Measurements from ENCODE around the gene CELF2.

The CELF2 gene

DNA sequence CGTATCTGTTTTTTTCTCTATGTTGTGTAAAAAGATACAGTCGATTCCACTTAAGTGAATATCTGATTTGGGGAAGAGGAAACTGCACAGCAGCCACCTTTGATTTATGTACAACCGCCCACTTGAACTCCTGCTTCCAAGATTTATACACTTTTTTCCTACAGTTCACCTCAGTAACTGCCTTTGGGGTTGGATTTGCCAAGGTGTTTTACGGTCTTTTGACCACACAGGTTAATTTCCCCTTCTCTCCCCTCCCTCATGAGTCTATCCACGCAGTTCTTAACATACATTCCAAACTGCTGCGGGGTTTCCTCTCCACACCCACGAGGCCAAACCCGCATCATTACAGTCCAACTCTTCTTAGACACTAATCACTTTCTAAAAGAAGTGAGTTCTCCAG, 316.8 kb downstream of the CELF2 start:
- Histone ChIP-seq H3K4me1 (ENCODE audit: control insufficient read depth, insufficient read depth, low read length) (no peaks in the 10 kb centered on the region), H3K27ac (ENCODE audit: extremely low read depth, low read depth, low read length) (no peak overlapping the region), H3K9me3 (ENCODE audit: control insufficient read depth, insufficient read depth, low read depth, low read length) (no peaks in the 10 kb centered on the region), H3K4me3 (ENCODE audit: low read depth, low read length) (no peak overlapping the region), H3K36me3 (ENCODE audit: control insufficient read depth in 2 of 2, insufficient read depth in 1 of 2, low read length in 2 of 2) (no peaks in the 10 kb centered on the region)
- POLR2A ChIA-PET = no interaction called here
- CTCF ChIA-PET = interaction anchor here (1.0 kb wide), 1 partner anchor 11 kb away, joined by 3 read pairs; no protein-coding TSS in a partner anchor
- 0 out of 2 replicates have a peak, but pooled peaks have one; percentile 8 for TF ChIP-seq ZFHX2 (tag by site-specific recombination; conservative IDR thresholded peaks at IDR 0.05)
- TF ChIP-seq ZNF157 (tag by site-specific recombination; IDR thresholded peaks at IDR 0.05) = no peak

DNA sequence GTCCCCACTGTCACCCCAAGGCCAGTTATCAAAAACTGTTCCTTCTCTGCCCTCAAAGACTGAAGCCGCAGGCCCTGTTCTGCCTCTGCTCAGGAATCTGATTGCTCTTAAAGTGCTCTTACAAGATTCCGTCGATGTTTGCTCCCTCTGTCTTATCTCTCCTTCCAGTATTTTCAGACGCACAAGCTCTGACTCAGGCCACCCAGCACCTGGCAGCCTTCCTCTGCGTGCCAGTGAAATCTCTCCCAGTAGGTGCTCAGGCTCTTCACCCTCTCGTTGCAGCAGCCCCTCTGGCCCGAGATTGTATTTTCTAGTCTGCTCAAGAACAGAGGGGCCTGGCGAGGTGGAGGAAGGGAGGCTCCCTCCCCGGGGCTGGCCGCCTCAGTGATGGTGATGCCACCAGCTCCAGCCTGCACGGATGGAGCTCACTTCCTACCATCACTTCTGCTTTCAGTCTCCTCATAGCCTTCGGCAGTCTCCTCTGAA, 317.5 kb downstream of the CELF2 start:
- H3K4me1 ChIP-seq (ENCODE audit: control insufficient read depth, insufficient read depth, low read length) = no peaks in the 10 kb centered on the region
- TF ChIP-seq, protein P1, sequence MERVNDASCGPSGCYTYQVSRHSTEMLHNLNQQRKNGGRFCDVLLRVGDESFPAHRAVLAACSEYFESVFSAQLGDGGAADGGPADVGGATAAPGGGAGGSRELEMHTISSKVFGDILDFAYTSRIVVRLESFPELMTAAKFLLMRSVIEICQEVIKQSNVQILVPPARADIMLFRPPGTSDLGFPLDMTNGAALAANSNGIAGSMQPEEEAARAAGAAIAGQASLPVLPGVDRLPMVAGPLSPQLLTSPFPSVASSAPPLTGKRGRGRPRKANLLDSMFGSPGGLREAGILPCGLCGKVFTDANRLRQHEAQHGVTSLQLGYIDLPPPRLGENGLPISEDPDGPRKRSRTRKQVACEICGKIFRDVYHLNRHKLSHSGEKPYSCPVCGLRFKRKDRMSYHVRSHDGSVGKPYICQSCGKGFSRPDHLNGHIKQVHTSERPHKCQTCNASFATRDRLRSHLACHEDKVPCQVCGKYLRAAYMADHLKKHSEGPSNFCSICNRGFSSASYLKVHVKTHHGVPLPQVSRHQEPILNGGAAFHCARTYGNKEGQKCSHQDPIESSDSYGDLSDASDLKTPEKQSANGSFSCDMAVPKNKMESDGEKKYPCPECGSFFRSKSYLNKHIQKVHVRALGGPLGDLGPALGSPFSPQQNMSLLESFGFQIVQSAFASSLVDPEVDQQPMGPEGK (tag by site-specific recombination; IDR thresholded peaks at IDR 0.05) = no peak
- TF ChIP-seq WT1 (tag by site-specific recombination; IDR thresholded peaks at IDR 0.05) = no peak
- TF ChIP-seq ZNF324 (tag by site-specific recombination; IDR thresholded peaks at IDR 0.05) = no peak
- TF ChIP-seq ZNF610 (tag by site-specific recombination; IDR thresholded peaks at IDR 0.05; ENCODE audit: borderline replicate concordance) = no peak
- TF ChIP-seq ZNF157 (tag by site-specific recombination; IDR thresholded peaks at IDR 0.05) = no peak

DNA sequence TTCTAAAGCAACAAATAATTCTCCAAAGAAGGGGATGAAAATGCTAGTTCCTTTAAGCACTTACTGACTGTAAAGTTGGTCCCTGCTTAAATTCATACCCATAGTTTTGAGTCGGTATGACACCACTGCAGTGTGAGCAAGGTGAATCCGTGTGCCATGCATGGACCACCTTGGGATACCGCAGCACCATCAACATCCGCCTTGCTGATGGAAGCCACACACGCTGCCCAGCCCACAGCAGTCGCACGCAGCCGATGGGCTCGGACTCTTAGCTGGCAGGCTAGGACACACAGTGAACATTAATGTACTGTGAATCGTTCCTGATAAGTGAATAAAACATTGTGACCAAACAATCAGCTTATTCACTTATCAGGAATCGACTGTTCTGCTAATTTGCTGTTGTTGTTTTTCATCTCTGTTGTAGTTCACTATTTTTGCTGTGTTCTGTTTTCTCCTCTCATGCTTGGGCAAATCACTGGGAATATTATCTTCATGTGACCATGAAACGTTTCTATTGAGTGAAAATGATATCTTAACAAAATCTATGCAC, 318.3 kb downstream of the CELF2 start:
- POLR2A ChIA-PET = no interaction called here
- TF ChIP-seq ZFP37 (tag by site-specific recombination; IDR thresholded peaks at IDR 0.05) (no peak), ZNF292 (tag by site-specific recombination; IDR thresholded peaks at IDR 0.05; ENCODE audit: borderline replicate concordance, low read depth) (no peak), YY2 (tag by site-specific recombination; IDR thresholded peaks at IDR 0.05) (no peak), ZNF416 (tag by site-specific recombination; IDR thresholded peaks at IDR 0.05) (no peak)
- Histone ChIP-seq H3K36me3 (ENCODE audit: control insufficient read depth in 2 of 2, insufficient read depth in 1 of 2, low read length in 2 of 2) (no peaks in the 10 kb centered on the region), H3K4me1 (ENCODE audit: control insufficient read depth, insufficient read depth, low read length) (no peaks in the 10 kb centered on the region), H3K4me3 (ENCODE audit: low read depth, low read length) (no peak overlapping the region), H3K27ac (ENCODE audit: extremely low read depth, low read depth, low read length) (no peak overlapping the region), H3K9me3 (ENCODE audit: control insufficient read depth, insufficient read depth, low read depth, low read length) (no peaks in the 10 kb centered on the region)
- CTCF ChIA-PET = no interaction called here

More for the DNA sequence above, 317.5 kb downstream of the CELF2 start:
- no peaks in the 10 kb centered on the region for H3K36me3 ChIP-seq (ENCODE audit: control insufficient read depth in 2 of 2, insufficient read depth in 1 of 2, low read length in 2 of 2)
- CTCF ChIA-PET = interaction anchor here (1.0 kb wide), 1 partner anchor 10 kb away, joined by 3 read pairs; no protein-coding TSS in a partner anchor
- no peaks in the 10 kb centered on the region for H3K9me3 ChIP-seq (ENCODE audit: control insufficient read depth, insufficient read depth, low read depth, low read length)
- H3K4me3 ChIP-seq (ENCODE audit: low read depth, low read length) = no peak overlapping the region
- no peak overlapping the region for H3K27ac ChIP-seq (ENCODE audit: extremely low read depth, low read depth, low read length)
- POLR2A ChIA-PET = no interaction called here

DNA sequence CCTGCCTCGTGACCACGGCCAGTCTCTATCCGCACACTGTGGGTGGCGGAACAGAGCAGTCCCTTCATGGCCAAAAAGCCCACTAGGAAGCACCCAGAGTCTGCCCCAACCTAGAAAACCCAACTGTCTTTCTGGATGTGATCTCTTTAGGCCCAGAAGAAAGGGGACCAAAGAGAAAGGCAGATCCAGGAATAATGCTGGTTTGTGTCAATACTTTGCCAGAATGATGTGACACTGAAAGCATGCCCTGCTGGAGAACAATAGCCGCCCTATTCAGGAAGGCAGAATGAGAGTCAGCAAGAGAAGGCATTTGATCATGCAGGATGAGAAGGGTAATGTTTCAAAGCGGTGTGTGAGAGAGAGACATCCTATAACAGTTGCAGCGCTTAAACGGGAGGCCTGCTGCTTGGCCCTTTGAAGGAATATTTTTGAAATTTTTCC, 319.1 kb downstream of the CELF2 start:
- H3K27ac ChIP-seq (ENCODE audit: extremely low read depth, low read depth, low read length) = no peak overlapping the region
- no peak overlapping the region for H3K4me3 ChIP-seq (ENCODE audit: low read depth, low read length)
- no peaks in the 10 kb centered on the region for H3K36me3 ChIP-seq (ENCODE audit: control insufficient read depth in 2 of 2, insufficient read depth in 1 of 2, low read length in 2 of 2)
- H3K4me1 ChIP-seq (ENCODE audit: control insufficient read depth, insufficient read depth, low read length) = no peaks in the 10 kb centered on the region
- H3K9me3 ChIP-seq (ENCODE audit: control insufficient read depth, insufficient read depth, low read depth, low read length) = no peaks in the 10 kb centered on the region
- ChIA-PET POLR2A (no interaction called here), CTCF (interaction anchor here (0.7 kb wide), 1 partner anchor 65 kb away, joined by 5 read pairs; no protein-coding TSS in a partner anchor)
- TF ChIP-seq GLIS2 (tag by site-specific recombination; IDR thresholded peaks at IDR 0.05) (no peak), FEZF1 (tag by site-specific recombination; IDR thresholded peaks at IDR 0.05) (no peak), ZSCAN30 (tag by site-specific recombination; IDR thresholded peaks at IDR 0.05) (no peak), ZNF529 (tag by site-specific recombination; IDR thresholded peaks at IDR 0.05; ENCODE audit: insufficient replicate concordance) (no peak), ZIC2 (tag by site-specific recombination; IDR thresholded peaks at IDR 0.05) (no peak), ZBTB8A (tag by site-specific recombination; IDR thresholded peaks at IDR 0.05) (no peak), ZNF2 (tag by site-specific recombination; IDR thresholded peaks at IDR 0.05) (no peak), ZNF792 (tag by site-specific recombination; IDR thresholded peaks at IDR 0.05) (no peak), ZNF549 (tag by site-specific recombination; IDR thresholded peaks at IDR 0.05) (no peak), ZNF544 (tag by site-specific recombination; IDR thresholded peaks at IDR 0.05) (no peak), ZNF664 (tag by site-specific recombination; IDR thresholded peaks at IDR 0.05) (no peak)
- TF ChIP-seq, protein P2, sequence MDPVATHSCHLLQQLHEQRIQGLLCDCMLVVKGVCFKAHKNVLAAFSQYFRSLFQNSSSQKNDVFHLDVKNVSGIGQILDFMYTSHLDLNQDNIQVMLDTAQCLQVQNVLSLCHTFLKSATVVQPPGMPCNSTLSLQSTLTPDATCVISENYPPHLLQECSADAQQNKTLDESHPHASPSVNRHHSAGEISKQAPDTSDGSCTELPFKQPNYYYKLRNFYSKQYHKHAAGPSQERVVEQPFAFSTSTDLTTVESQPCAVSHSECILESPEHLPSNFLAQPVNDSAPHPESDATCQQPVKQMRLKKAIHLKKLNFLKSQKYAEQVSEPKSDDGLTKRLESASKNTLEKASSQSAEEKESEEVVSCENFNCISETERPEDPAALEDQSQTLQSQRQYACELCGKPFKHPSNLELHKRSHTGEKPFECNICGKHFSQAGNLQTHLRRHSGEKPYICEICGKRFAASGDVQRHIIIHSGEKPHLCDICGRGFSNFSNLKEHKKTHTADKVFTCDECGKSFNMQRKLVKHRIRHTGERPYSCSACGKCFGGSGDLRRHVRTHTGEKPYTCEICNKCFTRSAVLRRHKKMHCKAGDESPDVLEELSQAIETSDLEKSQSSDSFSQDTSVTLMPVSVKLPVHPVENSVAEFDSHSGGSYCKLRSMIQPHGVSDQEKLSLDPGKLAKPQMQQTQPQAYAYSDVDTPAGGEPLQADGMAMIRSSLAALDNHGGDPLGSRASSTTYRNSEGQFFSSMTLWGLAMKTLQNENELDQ (tag by site-specific recombination; IDR thresholded peaks at IDR 0.05; ENCODE audit: low read depth) = no peak
- TF ChIP-seq, protein P3, sequence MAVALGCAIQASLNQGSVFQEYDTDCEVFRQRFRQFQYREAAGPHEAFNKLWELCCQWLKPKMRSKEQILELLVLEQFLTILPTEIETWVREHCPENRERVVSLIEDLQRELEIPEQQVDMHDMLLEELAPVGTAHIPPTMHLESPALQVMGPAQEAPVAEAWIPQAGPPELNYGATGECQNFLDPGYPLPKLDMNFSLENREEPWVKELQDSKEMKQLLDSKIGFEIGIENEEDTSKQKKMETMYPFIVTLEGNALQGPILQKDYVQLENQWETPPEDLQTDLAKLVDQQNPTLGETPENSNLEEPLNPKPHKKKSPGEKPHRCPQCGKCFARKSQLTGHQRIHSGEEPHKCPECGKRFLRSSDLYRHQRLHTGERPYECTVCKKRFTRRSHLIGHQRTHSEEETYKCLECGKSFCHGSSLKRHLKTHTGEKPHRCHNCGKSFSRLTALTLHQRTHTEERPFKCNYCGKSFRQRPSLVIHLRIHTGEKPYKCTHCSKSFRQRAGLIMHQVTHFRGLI (tag by site-specific recombination; IDR thresholded peaks at IDR 0.05) = no peak
